GM12892 (cell line): ENCODE data around the gene CLCN4.

Experiments used
- POLR2A ChIP-seq: IDR thresholded peaks from 2 replicates; pipeline ENCODE4 v1.6.1; 2011; ENCODE audit warnings: low read depth, low read length, control low read depth
- POLR2AphosphoS5 ChIP-seq: IDR thresholded peaks from 2 replicates; pipeline ENCODE4 v1.6.1; 2011; ENCODE audit warnings: low read depth, low read length, control low read depth
- TAF1 ChIP-seq: IDR thresholded peaks from 2 replicates; pipeline ENCODE4 v1.6.1; 2011; ENCODE audit warnings: low read depth, mild to moderate bottlenecking, control low read depth, low read length, borderline replicate concordance

- TF ChIP-seq POLR2A (no peak), POLR2AphosphoS5 (no peak), TAF1 (no peak)
Observed at GRCh38 chrX:10246846-10247245, 90.1 kb downstream of the CLCN4 start.
